K562 (cell line): ENCODE results near the gene CCDC77. TPM values are rescaled to one million over a fixed set of nuclear protein-coding genes. Genes with fewer than 3 reads are reported as not detected.

ENCODE experiments used
- ATF3 ChIP-seq, 2 experiments: fragments of 450-650 bp in 1 of 2; sonication (generic) in 1 of 2; formaldehyde crosslinking in 1 of 2; IDR thresholded peaks in 1 of 2; conservative IDR thresholded peaks in 1 of 2; 2 replicates each; pipeline versions ENCODE4 v1.6.1 to v1.8.1; 2016 to 2023; ENCODE audit warnings: mild to moderate bottlenecking in 2 of 2, moderate library complexity in 2 of 2, inconsistent platforms in 1 of 2, missing genetic modification reagents in 1 of 2
- CXXC5 ChIP-seq: fragments of 250-450 bp; sonication (Bioruptor Pico); IDR thresholded peaks from 2 replicates; pipeline ENCODE4 v1.8.0; 2022; ENCODE audit warnings: inconsistent platforms, mild to moderate bottlenecking, moderate library complexity
- DNMT1 ChIP-seq: fragments of 450-650 bp; IDR thresholded peaks from 2 replicates; pipeline ENCODE4 v1.6.1; 2016; ENCODE audit warnings: antibody characterized with exemption, mild to moderate bottlenecking
- FOXK2 ChIP-seq, 2 experiments: fragments of 450-650 bp; IDR thresholded peaks in 1 of 2; conservative IDR thresholded peaks in 1 of 2; 2 replicates each; pipeline ENCODE4 v1.6.1; 2016; ENCODE audit warnings: low read depth in 2 of 2, mild to moderate bottlenecking in 1 of 2
- MBD2 ChIP-seq: sonication (generic); IDR thresholded peaks from 2 replicates; pipeline ENCODE4 v1.6.1; 2016; ENCODE audit warnings: low read depth, borderline replicate concordance
- NCOA6 ChIP-seq: fragments of 450-650 bp; IDR thresholded peaks from 2 replicates; pipeline ENCODE4 v1.6.1; 2017; ENCODE audit warnings: mild to moderate bottlenecking
- SMARCE1 ChIP-seq: fragments of 450-650 bp; IDR thresholded peaks from 2 replicates; pipeline ENCODE4 v1.7.1; 2016; ENCODE audit warnings: mild to moderate bottlenecking
- VEZF1 ChIP-seq: fragments of 200-800 bp; sonication (Bioruptor generic); IDR thresholded peaks from 2 replicates; pipeline ENCODE4 v1.6.1; 2017; ENCODE audit warnings: missing genetic modification characterization, missing compliant biosample characterization
- ZNF318 ChIP-seq, 2 experiments: fragments of 450-650 bp; IDR thresholded peaks; 2 replicates each; pipeline ENCODE4 v1.6.1; 2016; ENCODE audit warnings: mild to moderate bottlenecking in 2 of 2, borderline replicate concordance in 1 of 2, low read depth in 1 of 2, moderate library complexity in 1 of 2
- ZNF511 ChIP-seq: sonication (generic); formaldehyde crosslinking; IDR thresholded peaks from 2 replicates; pipeline ENCODE4 v1.8.0; 2022; ENCODE audit warnings: mild to moderate bottlenecking, missing genetic modification reagents
- polyA plus RNA-seq, 8 experiments: library from polyadenylated mRNA; depleted of rRNA in 4 of 8; stranded (reverse) in 5 of 8; unstranded in 3 of 8; fragments of >200 nt; fragmentation: Nextera tagmentation in 2 of 8; fragmentation: Illumina TruSeq in 1 of 8; extraction: Ambion mirVana in 2 of 8; extraction: Trizol in 1 of 8; gene quantifications; 2 replicates each; pipeline versions ENCODE4 v1.2.1 to v1.2.3, GENCODE V29; 2011 to 2014; ENCODE audit warnings: inconsistent platforms in 1 of 8, missing spikeins in 1 of 8
- total RNA-seq, 7 experiments: library from RNA; depleted of rRNA in 6 of 7; stranded (reverse); fragments of >200 nt in 6 of 7; fragmentation: Illumina TruSeq in 2 of 7; extraction: Trizol in 2 of 7; gene quantifications; 2 replicates each; pipeline versions ENCODE4 v1.2.1 to v1.2.3, GENCODE V29; 2011 to 2021; ENCODE audit warnings: low replicate concordance in 1 of 7

CCDC77 gene
- total and polyA plus RNA-seq, 9 of the 15 experiments (the other 6 are each of a cell fraction or from before 2014, with no cell fraction given): 10.5 to 26.5 (median 17.8) TPM

GRCh38 chr12:482061-482460 lies 80.6 kb downstream of the CCDC77 start (continued):
- TF ChIP-seq ZNF318 (IDR thresholded peaks at IDR 0.05; ENCODE audit: borderline replicate concordance in 1 of 2, low read depth in 1 of 2) (no peak), FOXK2 (conservative IDR thresholded peaks at IDR 0.05 in 1 of 2, IDR thresholded peaks at IDR 0.05 in 1 of 2; ENCODE audit: low read depth in 2 of 2) (no peak), NCOA6 (no peak), ZNF511 (CRISPR knock-in tag) (no peak), SMARCE1 (no peak), CXXC5 (CRISPR knock-in tag) (no peak), MBD2 (no peak), DNMT1 (no peak), VEZF1 (CRISPR knock-in tag) (no peak), ATF3 (IDR thresholded peaks at IDR 0.05) (no peak), ATF3 (CRISPR knock-in tag; conservative IDR thresholded peaks at IDR 0.05) (no peak)
